Activated CD4-positive, alpha-beta memory T cell treated with anti-CD3 and anti-CD28 coated beads, Interleukin-2, amount 10 ng/mL, durations not matched to agents 7 days and 5 days (primary cell): Measurements from ENCODE around the gene PRKCH. TPM values are rescaled to one million over a fixed set of nuclear protein-coding genes. Genes with fewer than 3 reads are reported as not detected.

Experiments
- CTCF ChIA-PET: fragments of 350-600 bp; sonication (Branson Sonifier 250); formaldehyde crosslinking; loops from one replicate; lab custom pipeline; 2021; ENCODE audit warnings: antibody characterized with exemption, inconsistent platforms; lab: Charles Lee
- POLR2A ChIA-PET: fragments of 350-600 bp; sonication (Branson Sonifier 250); formaldehyde crosslinking; loops from one replicate; lab custom pipeline; 2021; ENCODE audit warnings: antibody characterized with exemption; lab: Charles Lee
- DNase-seq: peaks from one replicate; pipeline ENCODE4 v3.0.0-alpha.2; 2020
- H3K27ac Mint-ChIP-seq: one replicate; pipeline ENCODE4 v1.8.0; 2021; ENCODE audit warnings: mild to moderate bottlenecking, mixed read lengths
- H3K27me3 Mint-ChIP-seq: one replicate; pipeline ENCODE4 v1.8.0; 2021; ENCODE audit warnings: mixed read lengths
- H3K36me3 Mint-ChIP-seq: one replicate; pipeline ENCODE4 v1.8.0; 2021; ENCODE audit warnings: low read depth, mixed read lengths
- H3K4me1 Mint-ChIP-seq: one replicate; pipeline ENCODE4 v1.8.0; 2021; ENCODE audit warnings: mixed read lengths
- H3K4me3 Mint-ChIP-seq: one replicate; pipeline ENCODE4 v1.8.0; 2021; ENCODE audit warnings: mild to moderate bottlenecking, mixed read lengths
- H3K9me3 Mint-ChIP-seq: one replicate; pipeline ENCODE4 v1.8.0; 2021; ENCODE audit warnings: mixed read lengths
- total RNA-seq, 2 experiments: library from RNA; stranded (reverse); gene quantifications; one replicate each; pipeline ENCODE4 v1.2.3, GENCODE V29; 2021

PRKCH gene
- total RNA-seq, 2 experiments from 2014 or later: 186 to 195 TPM

DNA sequence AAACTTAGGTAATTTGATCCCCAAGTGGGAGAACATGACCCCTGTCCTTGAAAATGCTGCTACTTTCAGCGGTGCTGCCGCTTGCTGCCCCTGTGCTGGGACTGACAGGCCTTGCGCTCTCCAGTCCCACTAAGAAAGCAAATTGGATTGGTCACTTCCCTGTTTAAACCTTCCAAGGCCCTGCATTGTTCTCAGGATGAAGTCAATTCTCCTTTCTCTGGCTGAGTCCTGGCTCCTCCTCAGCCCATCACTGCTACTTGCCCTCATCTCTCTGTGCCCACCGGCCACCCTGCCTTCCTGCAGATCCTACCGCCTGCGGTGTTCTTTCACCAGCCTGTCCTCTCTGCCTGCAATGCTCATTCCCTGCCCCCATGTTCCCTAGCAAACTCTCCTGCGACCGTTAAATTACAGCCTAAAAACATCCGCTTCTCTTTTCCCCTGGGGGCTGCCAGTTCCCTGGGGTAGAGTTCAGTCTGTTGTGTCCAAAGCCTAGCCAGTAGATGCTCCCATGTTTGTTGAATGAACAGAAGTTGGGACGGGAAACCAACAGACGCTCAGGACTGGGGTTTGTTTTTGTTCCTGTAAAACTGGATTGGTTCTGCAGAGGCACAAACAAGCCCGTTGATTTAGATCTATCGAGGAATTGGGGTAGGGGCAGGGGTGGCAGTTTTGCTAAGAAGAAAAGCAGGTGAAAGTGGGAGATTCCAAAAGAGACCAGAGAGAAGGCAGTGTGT lies 246.6 kb downstream of the PRKCH start:
- Mint-ChIP-seq H3K27me3 (peaks cover 38% of the 10 kb centered on the region), H3K36me3 (peaks cover 10% of the 10 kb centered on the region), H3K4me3 (peak overlapping the region; percentile 11), H3K9me3 (peaks cover 8% of the 10 kb centered on the region), H3K27ac (no peak overlapping the region), H3K4me1 (peaks cover 60% of the 10 kb centered on the region)
- ChIA-PET CTCF (interaction anchor here (0.6 to 2.2 kb wide), 2 partner anchors 118 to 126 kb away, joined by 3 to 6 read pairs; partner anchors contain the start of gene HIF1A), POLR2A (interaction anchor here (1.0 to 3.1 kb wide), 7 partner anchors 9 to 131 kb away, joined by 3 to 15 read pairs (median 3); partner anchors contain the start of gene HIF1A)
- no peak for DNase-seq

DNA sequence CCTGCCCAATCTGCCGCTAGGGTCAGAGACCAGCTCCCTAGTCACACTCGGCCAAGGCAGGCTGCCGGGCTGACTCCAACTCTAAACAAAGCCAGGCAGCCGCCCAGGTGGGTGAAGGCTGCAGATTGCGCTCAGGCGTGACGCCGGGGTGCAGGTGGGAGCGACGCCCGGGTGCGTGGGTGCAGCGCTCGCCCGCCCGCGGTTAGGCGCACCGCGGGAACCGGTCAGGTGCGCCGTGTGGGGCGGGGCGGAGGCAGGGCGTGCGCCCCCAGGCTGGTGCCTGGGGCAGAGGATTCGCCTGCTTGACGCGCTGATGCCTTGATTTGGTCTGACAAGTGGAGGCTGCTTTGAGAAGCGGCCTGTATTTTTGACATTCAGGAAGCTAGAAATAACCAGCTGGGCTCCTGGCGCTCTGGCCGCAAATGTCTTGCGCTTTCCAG lies 247.2 kb downstream of the PRKCH start:
- H3K36me3 Mint-ChIP-seq: peaks cover 9% of the 10 kb centered on the region
- H3K27me3 Mint-ChIP-seq: peaks cover 44% of the 10 kb centered on the region
- ChIA-PET CTCF (interaction anchor here (0.6 to 2.2 kb wide), 2 partner anchors 118 to 126 kb away, joined by 3 to 6 read pairs; partner anchors contain the start of gene HIF1A), POLR2A (interaction anchor here (1.0 to 3.1 kb wide), 8 partner anchors 9 to 130 kb away, joined by 3 to 15 read pairs (median 3); partner anchors contain the start of gene HIF1A)
- peaks cover 55% of the 10 kb centered on the region for H3K4me1 Mint-ChIP-seq
- peak overlapping the region; percentile 11 for H3K4me3 Mint-ChIP-seq
- H3K9me3 Mint-ChIP-seq: peaks cover 8% of the 10 kb centered on the region
- H3K27ac Mint-ChIP-seq: no peak overlapping the region
- peak; percentile 47 for DNase-seq

DNA sequence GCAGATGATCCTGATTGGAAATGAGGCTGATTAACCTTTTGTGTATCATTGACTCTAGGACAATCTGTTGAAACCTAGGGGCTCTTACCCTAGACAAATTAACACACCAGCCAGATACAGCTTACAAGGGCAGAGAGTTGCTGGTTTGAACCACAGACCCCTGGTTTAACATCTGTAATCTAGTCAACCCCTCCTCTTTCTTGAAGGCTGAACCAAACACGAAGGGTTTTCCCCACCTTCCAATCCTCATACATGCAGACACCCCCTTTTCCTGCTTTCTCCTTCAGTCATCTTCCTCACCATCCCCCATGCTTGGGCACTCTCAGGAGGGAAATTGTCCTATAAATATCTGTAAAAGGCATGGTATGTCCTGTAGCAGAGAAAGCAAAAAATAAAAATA lies 247.9 kb downstream of the PRKCH start:
- H3K36me3 Mint-ChIP-seq: peaks cover 4% of the 10 kb centered on the region
- no peak for DNase-seq
- H3K27ac Mint-ChIP-seq: peak overlapping the region; percentile 56
- H3K4me1 Mint-ChIP-seq: peaks cover 49% of the 10 kb centered on the region
- H3K9me3 Mint-ChIP-seq: peaks cover 5% of the 10 kb centered on the region
- CTCF ChIA-PET: interaction anchor here (0.5 to 2.2 kb wide), 3 partner anchors 125 to 277 kb away, joined by 3 to 6 read pairs (median 4); partner anchors contain the start of gene HIF1A
- H3K4me3 Mint-ChIP-seq: no peak overlapping the region
- POLR2A ChIA-PET: interaction anchor here (1.0 to 3.1 kb wide), 7 partner anchors 10 to 129 kb away, joined by 3 to 15 read pairs (median 4); partner anchors contain the start of gene HIF1A
- peaks cover 45% of the 10 kb centered on the region for H3K27me3 Mint-ChIP-seq

DNA sequence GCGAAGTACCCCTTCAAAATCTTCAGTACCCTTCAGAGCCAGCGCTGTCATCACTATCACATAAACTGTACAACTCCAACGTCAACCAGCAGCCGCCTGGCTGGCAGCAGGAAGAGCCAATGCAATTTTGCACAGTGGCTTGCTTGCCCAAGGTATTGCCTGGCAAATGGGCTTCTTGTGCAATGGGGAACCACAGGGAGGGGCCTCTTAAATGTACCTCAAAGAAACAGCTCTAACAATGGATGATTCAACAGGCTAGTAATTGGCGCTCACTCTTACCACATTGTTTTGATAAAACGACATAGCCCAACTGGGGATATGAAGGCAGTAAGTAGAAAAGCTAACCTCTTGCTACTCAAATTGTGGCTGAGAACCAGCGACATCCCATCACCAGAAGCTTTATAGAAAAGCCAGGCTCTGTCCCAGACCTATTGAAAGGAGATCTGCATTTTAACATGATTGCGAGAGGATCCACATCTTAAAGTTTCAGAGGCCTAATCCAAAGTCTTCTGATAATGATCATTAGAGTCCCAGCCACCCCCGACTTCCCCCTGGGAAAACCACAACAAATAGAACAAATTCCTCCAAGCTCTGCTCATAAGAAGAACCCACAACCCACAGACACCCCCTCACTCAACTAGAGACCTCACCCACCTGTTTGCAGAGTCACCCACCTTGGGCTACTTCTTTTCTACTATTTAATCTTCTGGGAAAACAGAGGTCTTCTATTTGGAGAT lies 248.6 kb downstream of the PRKCH start:
- Mint-ChIP-seq H3K27me3 (peaks cover 45% of the 10 kb centered on the region), H3K4me3 (no peak overlapping the region), H3K27ac (peak overlapping the region; percentile 56), H3K36me3 (peaks cover 4% of the 10 kb centered on the region), H3K4me1 (peaks cover 49% of the 10 kb centered on the region), H3K9me3 (peaks cover 5% of the 10 kb centered on the region)
- POLR2A ChIA-PET: interaction anchor here (0.7 to 3.1 kb wide), 6 partner anchors 11 to 92 kb away, joined by 3 to 15 read pairs (median 4); no protein-coding TSS in a partner anchor
- peak; percentile 50 for DNase-seq
- CTCF ChIA-PET: interaction anchor here (0.9 to 2.2 kb wide), 3 partner anchors 124 to 267 kb away, joined by 3 to 6 read pairs (median 4); partner anchors contain the start of gene HIF1A

GRCh38 chr14:61570549-61571290 lies 249.3 kb downstream of the PRKCH start:
- H3K27me3 Mint-ChIP-seq: peaks cover 52% of the 10 kb centered on the region
- H3K36me3 Mint-ChIP-seq: peaks cover 4% of the 10 kb centered on the region
- ChIA-PET CTCF (interaction anchor here (0.9 kb wide), 1 partner anchor 160 kb away, joined by 3 read pairs; no protein-coding TSS in a partner anchor), POLR2A (interaction anchor here (0.7 to 3.1 kb wide), 5 partner anchors 8 to 91 kb away, joined by 3 to 15 read pairs (median 4); no protein-coding TSS in a partner anchor)
- H3K4me1 Mint-ChIP-seq: peaks cover 48% of the 10 kb centered on the region
- no peak for DNase-seq
- H3K4me3 Mint-ChIP-seq: no peak overlapping the region
- peaks cover 2% of the 10 kb centered on the region for H3K9me3 Mint-ChIP-seq
- no peak overlapping the region for H3K27ac Mint-ChIP-seq

- DNase-seq: no peak
- no peak overlapping the region for H3K27ac Mint-ChIP-seq
- H3K4me1 Mint-ChIP-seq: peaks cover 38% of the 10 kb centered on the region
- no peaks in the 10 kb centered on the region for H3K9me3 Mint-ChIP-seq
- ChIA-PET POLR2A (interaction anchor here (0.9 kb wide), 1 partner anchor 9 kb away, joined by 3 read pairs; no protein-coding TSS in a partner anchor), CTCF (no interaction called here)
- H3K36me3 Mint-ChIP-seq: peaks cover 4% of the 10 kb centered on the region
- H3K27me3 Mint-ChIP-seq: peaks cover 61% of the 10 kb centered on the region
- H3K4me3 Mint-ChIP-seq: no peak overlapping the region
Observed at GRCh38 chr14:61571917-61572316, 250.5 kb downstream of the PRKCH start.

GRCh38 chr14:61573321-61573720 lies 251.9 kb downstream of the PRKCH start:
- no peaks in the 10 kb centered on the region for H3K9me3 Mint-ChIP-seq
- H3K27me3 Mint-ChIP-seq: peaks cover 65% of the 10 kb centered on the region
- peaks cover 6% of the 10 kb centered on the region for H3K36me3 Mint-ChIP-seq
- ChIA-PET POLR2A (interaction anchor here (0.7 kb wide), 1 partner anchor 46 kb away, joined by 3 read pairs; no protein-coding TSS in a partner anchor), CTCF (no interaction called here)
- H3K4me3 Mint-ChIP-seq: no peak overlapping the region
- no peak for DNase-seq
- H3K4me1 Mint-ChIP-seq: peaks cover 36% of the 10 kb centered on the region
- no peak overlapping the region for H3K27ac Mint-ChIP-seq

GRCh38 chr14:61573748-61574513 lies 252.6 kb downstream of the PRKCH start:
- Mint-ChIP-seq H3K4me1 (peaks cover 38% of the 10 kb centered on the region), H3K27ac (no peak overlapping the region), H3K36me3 (peaks cover 6% of the 10 kb centered on the region), H3K9me3 (no peaks in the 10 kb centered on the region), H3K4me3 (no peak overlapping the region), H3K27me3 (peaks cover 67% of the 10 kb centered on the region)
- DNase-seq: no peak
- ChIA-PET POLR2A (interaction anchor here (0.7 kb wide), 1 partner anchor 47 kb away, joined by 3 read pairs; no protein-coding TSS in a partner anchor), CTCF (interaction anchor here (0.6 kb wide), 1 partner anchor 82 kb away, joined by 3 read pairs; no protein-coding TSS in a partner anchor)

DNA sequence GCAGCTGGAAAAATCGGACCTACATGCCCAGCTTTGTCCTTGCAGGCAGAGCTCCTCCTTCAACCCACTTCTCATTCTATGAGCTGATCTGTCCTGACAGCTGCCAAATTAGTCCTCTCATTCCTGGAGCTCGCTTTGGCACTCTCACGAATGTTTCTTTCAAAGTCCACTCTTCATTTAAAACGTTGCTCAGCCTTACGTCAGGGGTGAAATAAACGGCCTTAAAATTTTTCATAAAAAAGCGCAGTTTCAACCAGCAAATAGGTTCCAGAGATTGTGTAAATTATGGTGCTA lies 253.1 kb downstream of the PRKCH start:
- ChIA-PET CTCF (no interaction called here), POLR2A (no interaction called here)
- no peak overlapping the region for H3K27ac Mint-ChIP-seq
- no peak for DNase-seq
- H3K27me3 Mint-ChIP-seq: peaks cover 62% of the 10 kb centered on the region
- peaks cover 38% of the 10 kb centered on the region for H3K4me1 Mint-ChIP-seq
- peaks cover 6% of the 10 kb centered on the region for H3K36me3 Mint-ChIP-seq
- no peaks in the 10 kb centered on the region for H3K9me3 Mint-ChIP-seq
- no peak overlapping the region for H3K4me3 Mint-ChIP-seq

GRCh38 chr14:61575126-61575525 lies 253.7 kb downstream of the PRKCH start:
- Mint-ChIP-seq H3K4me1 (peaks cover 36% of the 10 kb centered on the region), H3K9me3 (no peaks in the 10 kb centered on the region), H3K36me3 (peaks cover 6% of the 10 kb centered on the region), H3K27me3 (peaks cover 61% of the 10 kb centered on the region), H3K27ac (no peak overlapping the region), H3K4me3 (no peak overlapping the region)
- ChIA-PET POLR2A (no interaction called here), CTCF (no interaction called here)
- DNase-seq: no peak

DNA sequence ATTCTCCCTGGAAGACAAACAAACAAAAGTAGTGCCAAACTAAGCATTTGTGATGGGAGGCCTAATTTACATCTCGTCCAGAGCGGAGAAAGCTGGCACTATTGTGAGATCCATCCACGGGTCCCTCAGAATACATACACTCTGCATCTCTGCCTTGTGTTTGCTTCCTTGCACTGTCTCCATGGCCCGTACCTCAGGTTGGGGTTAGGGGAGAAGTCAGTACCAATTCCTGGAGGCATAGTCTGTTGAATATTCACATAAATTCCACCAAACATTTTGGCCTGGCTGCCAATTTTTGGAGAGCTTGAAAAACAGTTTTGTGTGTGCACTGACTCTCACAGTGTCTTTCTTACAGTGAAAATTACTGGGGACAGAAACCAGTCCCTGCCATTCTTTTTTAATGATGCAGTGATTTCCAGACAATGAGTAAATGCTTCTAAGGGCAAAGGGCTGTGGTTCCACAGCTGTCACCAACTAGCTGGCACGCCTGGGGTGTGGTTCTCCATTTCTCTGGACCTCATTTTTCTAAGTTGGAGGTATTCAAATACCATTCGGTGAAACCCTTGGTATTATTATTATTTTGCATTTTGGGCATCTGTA lies 254.3 kb downstream of the PRKCH start:
- Mint-ChIP-seq H3K4me1 (peaks cover 33% of the 10 kb centered on the region), H3K27ac (no peak overlapping the region), H3K27me3 (peaks cover 60% of the 10 kb centered on the region), H3K9me3 (no peaks in the 10 kb centered on the region), H3K36me3 (peaks cover 6% of the 10 kb centered on the region), H3K4me3 (no peak overlapping the region)
- CTCF ChIA-PET: no interaction called here
- no peak for DNase-seq
- POLR2A ChIA-PET: no interaction called here
